NCI-H1436 (cell line): ENCODE data around the gene KRT6C.
"Not testable (repeated sequence)": the region's sequence is repeated elsewhere in the genome, so short reads cannot be mapped to it uniquely, and the experiment has no call there.

Experiments used
- DNase-seq: peaks from one replicate; lab custom pipeline; 2025; lab: John Stamatoyannopoulos, UW

KRT6C gene

GRCh38 chr12:52454411-52455201, 19.0 kb downstream of the KRT6C start:
- no peak for DNase-seq

DNA sequence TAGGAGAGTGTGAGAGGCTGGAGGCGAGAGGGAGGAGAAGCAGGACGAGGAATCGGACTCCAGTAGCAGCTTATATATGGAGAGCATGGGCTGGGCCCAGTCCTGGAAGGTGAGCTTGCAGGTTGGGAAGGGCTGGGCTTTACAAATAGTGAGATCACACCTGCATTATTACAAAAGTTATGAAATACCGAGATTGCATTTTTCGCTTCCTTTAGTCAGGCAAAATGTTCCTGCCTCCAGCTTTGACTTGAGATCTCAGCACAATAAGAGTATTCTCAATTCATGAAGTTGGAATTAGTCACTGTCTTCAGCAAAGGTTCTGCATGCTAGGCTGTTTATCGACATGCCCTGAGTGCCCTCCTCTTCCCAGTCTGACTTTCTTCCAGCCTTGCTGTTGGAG, 21.5 kb downstream of the KRT6C start, which contains the start of gene KRT6B:
Gene KRT6B (minus strand): TSS at position 46 of the 400 bp plus-strand sequence. CDS start 68 bp downstream, outside the sequence.
- no peak for DNase-seq

GRCh38 chr12:52448228-52448627, 25.4 kb downstream of the KRT6C start:
- DNase-seq = no peak

DNA sequence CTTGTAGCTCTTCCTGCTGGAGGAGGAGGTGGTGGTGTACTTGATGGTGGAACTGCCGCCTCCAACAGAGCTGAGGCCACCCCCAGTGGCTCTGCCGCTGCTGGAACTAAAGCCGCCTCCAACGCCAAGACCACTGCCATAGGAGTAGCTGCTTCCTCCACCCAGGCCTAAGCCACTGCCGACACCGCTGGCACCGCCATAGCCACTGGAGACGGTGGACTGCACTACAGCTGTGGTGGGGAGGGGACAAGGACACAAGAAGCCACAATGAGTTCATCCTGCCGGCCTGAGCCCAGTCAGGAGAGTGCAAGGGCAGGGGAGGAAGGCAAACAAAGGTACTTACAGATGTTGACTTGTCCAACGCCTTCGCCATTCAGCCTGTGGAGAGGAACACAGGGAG, 26.4 kb downstream of the KRT6C start:
- not testable (repeated sequence) for DNase-seq

GRCh38 chr12:52446367-52447045, 27.1 kb downstream of the KRT6C start:
- no peak for DNase-seq

- no peak for DNase-seq
These were observed 27.7 kb downstream of the KRT6C start for GRCh38 chr12:52445876-52446275.

GRCh38 chr12:52444647-52445595, 28.7 kb downstream of the KRT6C start:
- DNase-seq = no peak

GRCh38 chr12:52443966-52444365, 29.6 kb downstream of the KRT6C start:
- DNase-seq = no peak

DNA sequence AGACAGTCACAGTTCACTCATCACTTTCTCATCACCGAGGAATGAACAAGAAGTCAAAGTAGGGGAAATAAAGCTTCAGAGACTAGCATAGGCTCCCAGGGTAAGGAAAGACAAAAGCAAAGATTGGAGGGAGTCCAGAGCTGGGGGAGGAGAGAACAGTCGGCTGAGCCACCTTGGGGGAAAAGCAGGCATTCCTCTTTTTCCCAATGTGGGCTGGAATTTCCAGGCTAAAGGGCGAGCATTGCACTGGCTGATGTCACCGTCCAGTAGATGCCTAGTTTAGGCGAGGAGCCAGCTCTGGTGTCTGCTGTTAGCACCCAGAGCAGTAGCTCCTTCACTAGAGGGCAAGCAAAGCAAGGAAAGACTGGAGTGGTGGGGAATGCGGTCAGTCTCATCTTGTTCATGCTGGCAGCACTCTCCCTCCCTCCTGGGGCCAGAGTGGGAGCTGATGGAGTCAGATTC, 31.0 kb downstream of the KRT6C start:
- no peak for DNase-seq

- no peak for DNase-seq
These were observed 32.2 kb downstream of the KRT6C start for GRCh38 chr12:52441320-52441911.

GRCh38 chr12:52440821-52441319, 32.7 kb downstream of the KRT6C start:
- DNase-seq = no peak

DNA sequence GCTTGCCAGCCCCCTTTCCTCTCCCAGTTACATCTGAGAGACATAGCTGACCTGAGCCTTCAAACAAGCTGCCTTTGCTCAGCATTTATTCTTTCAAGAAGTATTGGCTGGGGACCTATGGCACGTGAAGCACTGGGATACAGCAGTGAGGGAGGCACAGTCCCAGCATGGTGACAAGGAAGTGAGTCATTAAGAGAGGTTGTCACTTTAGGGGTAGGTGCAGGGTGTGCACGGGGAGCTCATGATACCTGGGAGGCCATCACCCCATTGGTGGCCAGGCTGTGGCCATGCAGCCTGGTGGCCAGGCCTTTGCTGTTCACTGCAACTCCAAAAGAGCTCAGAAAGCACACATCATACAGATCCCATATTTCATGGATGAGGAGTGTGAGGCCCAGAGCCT, 33.8 kb downstream of the KRT6C start:
- DNase-seq = no peak

- DNase-seq = no peak
These were observed 34.2 kb downstream of the KRT6C start for GRCh38 chr12:52439420-52439819.

- no peak for DNase-seq
These were observed 35.0 kb downstream of the KRT6C start for GRCh38 chr12:52438305-52439301.

DNA sequence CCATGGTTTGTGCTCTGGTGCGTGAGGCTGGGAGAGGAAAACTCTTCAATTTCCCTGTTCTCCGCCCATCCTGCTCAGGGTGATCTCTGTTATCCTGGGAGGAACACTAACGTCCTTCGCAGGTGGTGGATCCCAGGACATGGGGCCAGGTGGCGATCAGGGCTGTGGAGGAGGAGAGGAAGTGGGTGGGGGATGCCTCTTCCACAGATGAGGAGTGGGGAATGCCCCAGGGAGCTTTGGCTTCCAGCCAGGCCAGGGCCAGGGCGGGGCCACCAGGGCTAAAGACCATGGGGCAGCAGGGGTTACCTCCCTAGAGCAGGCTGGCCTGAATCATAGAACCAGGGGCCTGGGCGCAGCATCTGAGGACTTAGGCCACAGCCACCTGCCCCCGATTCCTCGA, 36.1 kb downstream of the KRT6C start:
- no peak for DNase-seq

- no peak for DNase-seq
These were observed 36.7 kb downstream of the KRT6C start for GRCh38 chr12:52436828-52437474.

DNA sequence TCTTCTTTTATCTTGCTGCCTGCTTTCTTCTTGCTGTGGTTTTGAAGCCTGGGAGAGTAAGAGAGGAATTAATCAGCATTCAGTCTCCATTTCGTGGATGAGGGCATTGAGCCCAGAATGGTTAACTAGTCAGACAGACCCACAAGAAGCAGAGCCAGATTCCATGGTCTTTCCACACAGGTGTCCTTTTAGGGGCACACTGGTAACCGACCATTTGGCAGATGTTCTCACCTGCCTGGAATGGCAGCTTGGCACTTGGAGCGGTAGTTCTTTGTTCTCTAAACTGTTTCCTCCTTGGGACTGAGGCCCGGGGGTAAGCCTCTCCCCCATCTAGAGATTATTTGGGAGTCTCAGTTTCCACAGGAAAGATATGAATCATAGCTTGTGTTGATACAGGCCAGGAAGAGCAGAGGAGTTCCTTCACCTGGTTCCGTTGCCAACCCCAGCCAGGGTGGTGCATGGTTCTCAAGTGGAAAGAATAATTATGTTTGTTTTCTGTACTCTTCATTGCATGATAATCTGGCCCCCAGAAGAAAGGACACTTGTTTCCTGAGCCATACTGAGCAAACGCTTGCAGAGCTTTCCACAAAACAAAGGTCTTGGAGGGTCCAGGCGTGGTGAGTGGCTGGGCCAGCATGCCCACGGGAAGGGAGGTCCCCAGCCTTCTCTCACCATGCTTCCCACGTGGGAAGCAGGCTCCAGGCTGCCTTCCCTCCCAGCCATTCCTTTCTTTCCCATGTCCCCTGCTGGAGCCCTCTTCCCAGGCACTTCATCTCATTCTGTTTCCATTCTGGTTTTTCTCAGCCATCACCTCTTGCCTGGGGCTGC, 37.4 kb downstream of the KRT6C start:
- DNase-seq = no peak

DNA sequence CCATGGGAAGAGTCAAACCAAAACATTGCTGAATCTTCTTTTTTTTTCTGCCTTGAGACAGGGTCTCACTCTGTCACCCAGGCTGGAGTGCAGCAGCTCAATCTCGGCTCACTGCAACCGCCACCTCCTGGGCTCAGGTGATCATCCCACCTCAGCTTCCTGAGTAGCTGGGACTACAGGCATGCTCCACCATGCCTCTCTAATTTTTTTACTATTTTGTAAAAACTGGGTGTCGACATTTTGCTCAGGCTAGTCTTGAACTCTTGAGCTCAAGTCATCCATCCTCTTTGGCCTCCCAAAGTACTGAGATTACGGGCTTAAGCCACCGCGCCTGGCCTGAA, 38.0 kb downstream of the KRT6C start:
- no peak for DNase-seq
